ENCODE results near the gene TSC22D2.

The TSC22D2 gene

GRCh38 chr3:150408221-150409124 lies at the start of gene TSC22D2:
TSC22D2 (plus strand) TSS chr3:150408298; CDS start chr3:150409351, 1,053 bp downstream.
- DNase-seq = peak; percentile 97

DNA sequence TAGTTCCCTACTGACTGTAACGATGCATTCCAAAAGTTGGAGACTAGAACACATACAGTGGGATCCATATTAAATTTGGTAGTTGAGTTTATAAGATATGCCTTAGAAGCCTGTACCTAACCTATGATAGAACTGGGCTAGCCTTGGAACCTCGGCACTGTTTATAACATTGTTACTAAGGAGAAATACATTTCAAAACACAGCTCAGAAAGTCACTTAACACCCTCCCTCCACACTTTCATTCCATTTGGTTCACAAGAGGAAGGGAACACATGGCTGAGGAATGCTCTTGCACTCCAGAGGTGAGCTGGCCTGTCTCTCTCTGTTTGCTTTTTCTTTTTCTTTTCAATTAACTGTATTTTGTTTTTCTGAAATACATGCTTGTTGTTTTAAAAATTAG lies 48.7 kb upstream of the TSC22D2 start:
- no peak for DNase-seq

DNA sequence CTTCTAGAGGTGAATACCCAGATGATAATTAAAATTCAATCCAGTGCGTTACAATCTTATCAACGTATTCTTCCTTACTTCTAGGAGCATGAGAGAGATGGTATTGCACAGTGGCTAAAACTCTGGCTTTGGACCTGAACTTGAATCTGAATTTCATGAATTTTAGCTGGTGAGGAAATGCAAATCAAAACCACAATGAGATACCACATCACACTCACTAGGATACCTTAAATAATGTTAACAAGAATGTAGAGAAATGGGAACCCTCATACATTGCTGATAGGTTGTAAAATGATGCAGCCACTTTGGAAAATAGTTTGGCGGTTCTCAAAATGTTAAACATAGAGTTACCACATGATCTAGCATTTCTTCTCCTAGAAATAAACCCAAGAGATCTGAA lies 47.1 kb upstream of the TSC22D2 start:
- no peak for DNase-seq

- DNase-seq = no peak
These were observed 45.4 kb upstream of the TSC22D2 start for GRCh38 chr3:150362515-150363302.

GRCh38 chr3:150363420-150363819 lies 44.7 kb upstream of the TSC22D2 start:
- DNase-seq = no peak

GRCh38 chr3:150365132-150365604 lies 42.9 kb upstream of the TSC22D2 start:
- DNase-seq = no peak

GRCh38 chr3:150367757-150368156 lies 40.3 kb upstream of the TSC22D2 start:
- no peak for DNase-seq

DNA sequence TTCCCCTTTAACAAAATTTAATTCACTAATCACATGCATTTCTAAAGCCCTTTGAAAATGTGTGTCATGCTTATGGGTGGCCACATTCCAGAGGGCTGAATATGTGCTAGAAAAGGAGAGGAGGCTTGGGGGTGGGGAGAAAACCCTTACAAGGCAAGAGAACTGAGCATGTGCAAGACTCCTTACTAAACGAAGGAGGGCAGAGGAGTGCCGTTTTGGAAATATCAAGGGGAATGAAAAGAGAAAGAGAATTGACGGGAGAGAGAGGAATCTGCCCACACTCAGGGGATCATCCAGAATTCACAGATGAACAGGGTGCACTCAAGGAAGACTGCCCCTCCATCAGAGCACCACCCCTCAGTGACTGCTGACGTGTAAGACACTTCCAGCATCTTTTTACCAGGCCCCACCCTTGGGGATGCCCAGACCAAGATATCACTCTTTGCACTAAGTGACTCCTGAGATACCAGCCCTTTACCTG lies 37.9 kb upstream of the TSC22D2 start:
- DNase-seq = no peak

GRCh38 chr3:150370999-150371398 lies 37.1 kb upstream of the TSC22D2 start:
- DNase-seq = no peak

DNA sequence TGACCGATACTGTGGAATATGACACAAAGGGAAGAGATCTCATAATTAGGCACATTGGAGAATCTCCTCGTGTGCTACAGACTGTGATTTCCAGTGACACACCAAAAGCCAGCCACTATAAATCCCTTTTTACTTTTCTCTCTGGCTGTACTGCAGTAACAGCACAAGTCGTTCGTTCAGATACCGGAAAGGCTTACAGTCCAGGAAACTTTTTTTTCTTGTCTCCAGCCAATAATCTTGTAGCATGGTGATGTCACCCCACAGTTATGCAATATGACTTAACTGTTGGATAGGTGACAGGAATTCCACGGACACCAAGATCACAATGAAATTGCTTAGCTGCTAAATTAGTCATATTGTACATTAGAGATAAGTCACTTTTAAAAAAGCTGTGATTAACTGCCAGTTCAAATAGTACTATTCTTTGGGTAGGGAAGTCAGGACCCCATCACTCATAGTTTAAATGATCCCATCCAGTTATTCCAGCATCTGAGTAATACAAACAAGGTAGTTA lies 36.3 kb upstream of the TSC22D2 start:
- no peak for DNase-seq

DNA sequence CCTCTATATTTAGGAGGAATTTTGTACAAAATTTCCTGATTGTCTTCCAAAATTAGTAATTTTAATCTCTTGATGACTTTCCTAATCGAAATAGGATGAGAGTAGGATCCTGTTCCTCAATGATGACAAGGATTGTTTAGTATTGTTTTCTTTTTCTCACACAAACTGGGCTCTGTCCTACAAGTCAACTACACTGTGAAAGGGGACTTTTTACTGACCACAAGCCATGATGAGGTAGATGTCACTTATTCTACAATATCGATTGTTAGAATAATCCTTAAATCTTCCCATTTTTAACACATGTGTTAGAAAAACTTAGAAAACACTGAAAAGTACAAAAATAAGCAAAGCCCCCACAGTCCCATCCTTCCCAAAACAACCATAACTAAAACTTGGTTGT lies 35.8 kb upstream of the TSC22D2 start:
- DNase-seq = no peak

DNA sequence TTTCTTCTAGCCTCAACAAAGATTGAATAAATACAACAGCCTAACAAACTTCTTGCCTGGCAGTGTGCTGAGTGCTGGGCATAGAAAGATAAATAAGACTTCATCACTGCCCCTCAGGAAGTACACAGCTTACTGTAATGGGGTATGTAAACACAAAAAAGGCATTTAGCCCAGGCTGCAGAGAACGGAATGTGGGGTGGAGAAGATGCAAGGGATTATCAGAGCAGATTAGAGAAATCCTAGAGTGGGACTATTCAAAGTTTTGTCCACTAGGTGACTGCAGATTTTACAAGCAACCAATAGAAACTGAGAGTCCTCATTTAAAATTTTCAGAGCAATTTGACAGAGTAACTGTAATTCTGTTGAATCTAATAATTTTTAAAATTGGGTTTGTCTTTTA lies 35.4 kb upstream of the TSC22D2 start:
- DNase-seq = no peak

- DNase-seq = no peak
These were observed 34.7 kb upstream of the TSC22D2 start for GRCh38 chr3:150373234-150373875.

- no peak for DNase-seq
These were observed 33.1 kb upstream of the TSC22D2 start for GRCh38 chr3:150374975-150375374.

DNA sequence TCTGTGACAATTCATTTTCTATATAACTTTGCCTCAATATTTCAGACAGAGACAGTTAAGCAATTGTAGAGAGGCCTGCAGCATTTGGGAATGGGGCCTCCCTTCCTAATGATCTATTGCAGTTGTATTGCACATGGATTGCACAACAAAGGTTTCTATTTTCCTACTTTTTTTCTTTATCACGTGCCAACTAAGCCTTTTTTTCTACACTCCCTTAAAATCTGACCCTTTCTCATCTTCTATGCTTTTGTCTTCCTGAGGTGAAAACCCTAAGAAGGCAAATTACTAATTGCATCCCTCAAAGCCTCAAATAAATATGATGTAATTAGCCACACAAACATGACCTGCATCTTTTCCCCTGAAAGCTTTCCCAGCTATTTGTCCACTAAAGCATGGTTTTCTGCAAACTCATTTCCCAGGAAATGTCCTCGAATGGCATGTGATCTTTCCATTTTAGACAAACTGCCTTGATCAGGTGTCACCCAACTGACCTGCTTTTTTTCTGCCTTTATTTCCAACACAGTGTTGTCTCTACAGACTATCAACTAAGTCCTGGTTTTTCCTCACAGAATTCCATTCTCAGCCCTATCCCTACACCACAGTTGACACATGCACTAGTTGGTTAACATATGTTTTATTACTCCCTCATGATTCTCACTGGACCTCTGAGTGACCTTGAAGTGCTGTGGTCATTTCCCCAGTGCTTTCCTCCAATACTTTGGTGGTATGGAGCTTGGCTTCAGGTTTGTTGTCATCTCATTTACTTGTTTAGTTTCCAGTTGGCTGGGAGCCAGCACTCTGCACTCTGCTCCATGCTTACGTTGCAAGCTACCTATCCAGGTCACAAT lies 31.9 kb upstream of the TSC22D2 start:
- no peak for DNase-seq

DNA sequence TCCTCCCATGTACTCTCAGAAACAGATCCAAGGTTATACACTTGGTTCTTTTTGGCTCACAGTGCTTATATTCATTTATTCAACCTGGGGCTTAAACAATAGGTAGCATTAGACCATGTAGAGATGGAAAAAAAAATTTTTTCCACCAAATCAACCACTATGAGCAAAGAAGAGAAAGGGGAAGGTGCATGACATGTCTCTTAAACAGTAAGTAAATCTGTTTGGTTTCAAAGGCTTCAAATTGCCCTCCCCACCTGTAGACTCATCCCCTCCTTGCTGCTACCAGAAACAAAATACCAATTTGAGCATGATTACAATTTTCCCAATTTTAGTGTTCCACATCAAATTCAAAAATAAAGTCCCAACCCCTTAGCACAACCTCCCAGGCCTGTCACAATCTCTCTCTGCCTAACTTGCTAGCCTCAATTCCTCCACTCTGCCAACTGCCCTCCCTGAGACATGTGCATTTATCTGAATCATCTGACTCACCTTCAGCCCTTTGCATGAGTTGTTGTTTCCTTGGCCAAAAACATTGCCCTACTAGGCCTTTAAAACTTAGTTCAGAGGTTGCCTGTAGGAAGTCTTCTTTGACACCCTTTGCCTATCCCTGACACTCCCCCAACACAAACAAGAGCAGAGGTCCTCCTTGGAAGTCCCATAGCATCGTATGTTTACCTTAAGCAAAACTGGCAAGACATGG lies 30.3 kb upstream of the TSC22D2 start:
- no peak for DNase-seq

GRCh38 chr3:150378301-150378748 lies 29.8 kb upstream of the TSC22D2 start:
- DNase-seq = no peak

GRCh38 chr3:150379469-150379868 lies 28.6 kb upstream of the TSC22D2 start:
- DNase-seq = no peak

GRCh38 chr3:150384296-150385212 lies 23.5 kb upstream of the TSC22D2 start:
- peak; percentile 47 for DNase-seq
